HuH-7 (cell line): ENCODE measurements around the gene SORCS2.
"Not testable (repeated sequence)": the region's sequence is repeated elsewhere in the genome, so short reads cannot be mapped to it uniquely, and the experiment has no call there.

Experiments used
- DNase-seq: peaks from one replicate; pipeline ENCODE4 v3.0.0; 2011; ENCODE audit warnings: low spot score

The SORCS2 gene

GRCh38 chr4:7160439-7160838 is 31.9 kb upstream of the SORCS2 start:
- DNase-seq, result no peak

DNA sequence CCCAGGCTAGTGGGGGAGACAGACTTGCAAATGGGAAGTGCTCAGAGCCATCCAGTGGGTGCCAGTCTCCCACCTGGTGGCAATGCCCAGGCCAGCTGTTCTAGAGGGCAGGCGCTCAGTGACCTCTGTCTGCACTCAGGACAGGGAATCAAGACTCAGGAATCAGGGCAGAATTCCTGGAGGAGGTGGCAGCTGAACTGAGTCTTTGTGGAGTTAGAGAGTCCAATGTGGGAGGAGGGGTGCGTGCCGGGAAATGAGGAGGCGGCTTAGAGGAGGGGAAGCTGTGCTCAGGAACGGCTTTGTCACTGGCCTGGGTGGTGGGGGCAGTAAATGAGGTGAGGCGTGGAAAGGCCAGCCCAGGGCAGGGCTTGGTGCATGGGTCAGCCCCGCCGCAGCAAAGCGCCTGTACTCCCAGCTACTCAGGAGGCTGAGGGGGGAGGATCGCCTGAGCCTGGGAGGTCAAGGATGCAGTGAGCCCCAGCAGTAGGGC is 31.3 kb upstream of the SORCS2 start:
- no peak for DNase-seq

DNA sequence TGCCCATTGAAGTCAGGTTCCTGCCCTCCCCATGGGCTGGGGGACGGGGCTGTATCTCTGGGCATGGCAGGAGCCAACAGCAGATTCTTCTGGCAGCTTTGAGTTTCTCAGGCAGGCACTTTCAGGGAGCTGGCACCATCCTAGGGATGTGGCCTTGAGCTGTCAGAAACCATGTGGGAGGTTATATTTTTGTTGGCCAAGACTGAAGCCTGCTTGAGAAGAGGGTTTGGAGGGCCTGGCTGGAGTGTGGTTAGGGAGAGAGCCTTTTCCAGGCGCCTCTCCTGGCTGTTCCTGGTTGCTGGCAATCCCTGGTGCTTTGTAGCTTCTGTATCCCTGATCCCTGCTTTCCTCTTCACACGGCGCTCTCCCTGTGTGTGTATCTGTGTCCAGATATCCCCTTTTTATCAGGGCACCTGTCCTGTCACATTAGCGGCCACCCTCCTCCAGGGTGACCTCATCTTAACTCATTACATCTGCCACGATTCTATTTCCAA is 30.6 kb upstream of the SORCS2 start:
- no peak for DNase-seq

DNA sequence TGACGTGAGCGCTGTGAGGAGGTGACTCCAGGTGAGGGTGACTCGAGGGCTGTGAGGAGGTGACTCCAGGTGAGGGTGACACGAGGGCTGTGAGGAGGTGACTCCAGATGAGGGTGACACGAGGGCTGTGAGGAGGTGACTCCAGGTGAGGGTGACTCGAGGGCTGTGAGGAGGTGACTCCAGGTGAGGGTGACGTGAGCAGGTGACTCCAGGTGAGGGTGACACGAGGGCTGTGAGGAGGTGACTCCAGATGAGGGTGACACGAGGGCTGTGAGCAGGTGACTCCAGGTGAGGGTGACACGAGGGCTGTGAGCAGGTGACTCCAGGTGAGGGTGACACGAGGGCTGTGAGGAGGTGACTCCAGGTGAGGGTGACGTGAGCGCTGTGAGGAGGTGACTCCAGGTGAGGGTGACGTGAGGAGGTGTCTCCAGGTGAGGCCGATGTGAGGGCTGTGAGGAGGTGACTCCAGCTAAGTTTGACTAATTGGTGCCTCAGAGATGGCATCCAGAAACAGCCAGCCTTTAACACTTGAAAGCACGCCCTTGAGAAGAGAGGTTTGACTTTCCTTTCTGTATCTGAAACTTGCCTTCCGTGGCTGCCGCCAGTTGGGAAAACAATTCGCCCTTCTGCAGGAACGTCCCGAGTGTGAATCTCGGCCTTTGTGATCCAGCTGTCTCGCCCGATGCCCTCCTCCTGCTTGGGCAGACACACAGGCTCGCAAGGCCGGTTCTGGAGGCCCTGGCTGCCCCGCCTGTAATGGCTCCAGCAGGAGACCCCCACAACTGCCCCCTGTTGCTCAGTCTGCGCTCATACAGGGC is 27.1 kb upstream of the SORCS2 start:
- not testable (repeated sequence) for DNase-seq

GRCh38 chr4:7165874-7166201 is 26.5 kb upstream of the SORCS2 start:
- no peak for DNase-seq

DNA sequence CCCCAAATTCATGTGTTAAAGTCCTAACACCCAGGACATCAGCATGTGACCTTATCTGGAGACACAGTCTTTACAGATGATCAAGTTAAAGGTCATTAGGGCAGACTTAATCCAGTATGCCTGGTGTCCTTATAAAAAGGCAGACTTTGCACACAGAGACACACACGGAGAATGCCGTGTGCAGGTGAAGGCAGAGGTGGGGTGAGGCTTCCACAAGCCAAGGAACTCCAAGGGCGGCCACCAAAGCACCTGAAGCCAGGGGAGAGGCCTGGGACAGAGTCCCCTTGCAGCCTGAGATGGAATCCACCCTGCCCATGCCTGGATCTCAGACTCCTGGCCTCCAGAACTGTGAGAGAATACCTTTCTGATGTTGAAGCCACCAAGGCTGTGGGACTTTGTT is 26.1 kb upstream of the SORCS2 start:
- DNase-seq, result no peak

GRCh38 chr4:7166981-7167700 is 25.2 kb upstream of the SORCS2 start:
- no peak for DNase-seq

DNA sequence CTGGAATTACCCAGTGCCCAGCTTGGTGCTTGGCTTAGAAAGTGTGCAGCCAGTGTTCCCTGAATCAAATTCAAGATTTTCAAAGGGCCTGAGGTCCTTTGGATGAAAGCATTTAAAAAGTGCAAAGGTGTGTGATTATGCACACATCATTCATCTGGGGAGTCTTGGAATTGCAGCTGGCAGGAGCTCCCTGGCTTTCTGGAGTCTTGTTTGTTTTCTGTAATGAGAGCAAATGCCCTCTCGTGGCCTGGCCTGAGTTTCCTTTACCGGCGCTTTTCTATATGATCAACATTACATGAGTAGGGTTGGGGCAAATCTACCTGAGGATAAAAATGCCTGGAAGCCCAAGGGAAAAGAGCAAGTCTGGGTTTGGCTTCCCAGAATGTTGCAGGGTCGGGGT is 24.6 kb upstream of the SORCS2 start:
- no peak for DNase-seq

DNA sequence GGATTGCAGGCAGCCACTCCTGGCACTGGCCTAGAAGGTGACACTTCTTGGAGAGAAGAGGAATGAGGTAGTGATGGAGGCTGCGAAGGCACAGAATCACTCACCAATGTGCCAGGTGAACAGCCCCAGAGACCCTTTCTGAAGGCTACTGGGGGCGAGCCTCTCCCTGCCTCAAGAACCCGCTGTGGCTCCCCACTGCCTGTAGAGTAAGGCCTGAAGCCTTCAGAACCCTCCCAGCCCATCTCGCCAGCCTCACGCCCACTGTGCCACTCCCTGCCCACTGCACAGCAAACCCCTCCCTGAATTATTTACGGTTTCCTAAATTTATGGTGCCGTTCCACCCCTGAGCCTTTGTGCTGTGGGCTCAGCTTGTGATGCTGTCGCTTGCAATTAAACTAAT is 24.2 kb upstream of the SORCS2 start:
- no peak for DNase-seq

GRCh38 chr4:7169134-7169533 is 23.2 kb upstream of the SORCS2 start:
- DNase-seq, result no peak

- no peak for DNase-seq
Measured at GRCh38 chr4:7170012-7170411, 22.3 kb upstream of the SORCS2 start.

DNA sequence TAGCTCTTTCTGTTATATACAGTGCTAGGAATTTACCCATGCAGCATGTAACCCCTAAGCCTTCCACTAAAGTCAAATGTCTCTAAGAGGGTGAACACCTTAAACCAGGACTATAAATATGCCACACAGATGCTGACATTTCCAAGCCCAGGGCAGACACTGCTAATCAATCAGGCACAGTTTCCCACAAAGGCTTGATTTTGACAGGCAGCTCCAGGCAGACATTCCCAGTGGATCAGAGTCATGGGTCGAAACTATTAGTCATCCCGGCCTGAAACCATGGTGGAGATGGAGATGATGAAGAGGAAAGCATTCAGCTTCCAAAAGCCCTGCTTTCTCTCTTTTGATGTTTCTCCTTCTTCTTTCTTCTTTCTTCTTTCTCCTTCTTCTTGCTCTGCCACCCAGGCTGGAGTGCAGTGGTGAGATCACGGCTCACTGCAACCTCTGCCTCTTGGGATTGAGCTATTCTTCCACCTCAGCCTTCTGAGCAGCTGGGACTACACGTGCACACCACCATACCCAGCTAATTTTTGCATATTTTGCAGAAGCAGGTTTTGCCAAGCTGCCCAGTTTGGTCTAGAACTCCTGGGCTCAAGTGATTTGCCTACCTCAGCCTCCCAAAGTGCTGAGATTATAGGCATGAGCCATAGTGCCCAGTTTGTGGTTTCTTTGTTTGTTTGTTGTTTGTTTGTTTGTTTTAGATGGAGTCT is 21.0 kb upstream of the SORCS2 start:
- DNase-seq, result no peak

DNA sequence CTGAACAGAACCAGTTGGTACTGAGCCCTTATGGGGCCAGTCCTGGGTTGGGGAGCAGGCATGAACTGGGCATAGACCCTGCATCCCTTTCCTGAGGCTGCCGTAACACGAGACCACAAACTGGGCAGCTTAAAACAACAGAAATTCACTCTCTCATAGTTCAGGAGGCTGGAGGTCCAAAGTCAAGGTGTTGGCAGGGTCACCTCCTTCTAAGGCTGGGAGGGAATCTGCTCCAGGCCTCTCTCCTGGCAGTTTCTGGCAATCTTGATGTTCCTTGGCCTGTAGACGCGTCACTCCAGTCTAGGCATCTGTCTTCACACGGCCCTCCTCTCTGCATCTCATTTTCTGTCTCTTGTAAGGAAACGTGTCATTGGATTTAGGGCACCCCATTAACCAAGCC is 19.8 kb upstream of the SORCS2 start:
- DNase-seq, result no peak

- DNase-seq, result no peak
Measured at GRCh38 chr4:7172946-7173345, 19.4 kb upstream of the SORCS2 start.

- DNase-seq, result no peak
Measured at GRCh38 chr4:7173841-7174449, 18.4 kb upstream of the SORCS2 start.

GRCh38 chr4:7179158-7179557 is 13.2 kb upstream of the SORCS2 start:
- DNase-seq, result no peak

- no peak for DNase-seq
Measured at GRCh38 chr4:7180938-7181337, 11.4 kb upstream of the SORCS2 start.

DNA sequence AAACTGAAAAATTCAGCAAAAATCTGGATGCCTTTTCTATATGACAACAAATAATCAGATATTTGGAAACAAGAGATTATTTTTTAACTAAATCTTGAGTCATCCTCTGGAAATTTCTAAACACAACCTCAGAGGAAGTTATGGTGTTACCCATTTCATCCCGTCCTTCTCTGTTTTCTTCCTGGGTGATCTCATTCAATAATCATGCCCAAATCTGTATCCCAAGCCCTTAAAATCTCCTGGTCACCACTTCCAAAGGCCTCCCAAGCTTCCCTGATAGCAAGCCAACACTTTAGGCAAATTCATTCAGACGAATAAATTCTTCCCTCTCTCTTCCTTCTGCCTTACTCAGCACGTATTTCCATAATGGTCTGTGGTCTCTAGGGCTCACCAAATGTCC is 9.7 kb upstream of the SORCS2 start:
- no peak for DNase-seq

DNA sequence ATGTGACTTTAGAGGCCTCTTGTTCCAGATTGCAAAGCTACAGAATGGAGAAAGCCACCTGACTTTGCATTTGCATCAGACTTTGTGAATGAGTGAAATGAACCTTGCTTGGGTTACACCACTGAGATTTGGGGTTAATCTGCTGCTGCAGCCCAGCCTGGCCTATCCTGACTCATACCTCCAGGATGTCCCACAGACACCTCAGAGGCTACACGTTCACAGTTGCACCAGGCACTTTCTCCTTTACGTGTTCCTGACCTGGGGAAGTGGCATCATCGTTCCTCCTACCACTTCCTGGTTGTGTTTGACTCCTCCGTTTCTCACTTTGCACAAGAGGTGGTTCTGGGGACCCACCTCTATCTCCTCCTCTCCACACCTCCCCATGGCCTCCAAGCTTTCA is 9.2 kb upstream of the SORCS2 start:
- DNase-seq, result no peak

GRCh38 chr4:7183780-7184460 is 8.4 kb upstream of the SORCS2 start:
- DNase-seq, result no peak

DNA sequence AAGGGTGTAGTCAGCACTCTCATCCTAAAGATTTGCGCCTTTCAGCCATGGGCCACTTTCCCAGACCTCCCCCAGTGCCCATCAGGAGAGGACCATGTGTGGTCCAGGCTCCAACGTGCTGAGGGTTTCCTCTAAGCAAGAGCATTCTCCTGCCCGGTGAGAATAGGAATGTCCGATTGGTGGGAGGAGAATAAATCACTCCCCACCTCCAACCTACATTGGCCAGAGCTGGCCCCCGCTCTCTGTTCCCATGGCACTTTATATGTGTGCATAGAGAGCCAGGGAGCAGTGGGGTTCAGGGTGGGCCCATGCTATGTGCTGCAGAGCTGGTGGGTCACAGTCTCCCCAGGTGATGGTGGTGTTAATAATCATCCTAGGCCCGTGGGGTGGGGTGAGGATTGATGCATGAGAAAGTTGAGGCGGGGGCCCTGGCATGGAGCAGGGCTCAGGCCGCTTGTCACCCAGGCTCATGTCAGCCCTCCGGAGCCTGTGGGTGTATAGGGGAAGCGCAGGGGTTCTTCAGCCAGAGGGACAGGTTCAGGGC is 6.8 kb upstream of the SORCS2 start:
- no peak for DNase-seq

GRCh38 chr4:7186031-7186430 is 6.3 kb upstream of the SORCS2 start:
- peak; percentile 81 for DNase-seq
